Activated CD4-positive, alpha-beta memory T cell treated with anti-CD3 and anti-CD28 coated beads for 36 hours (primary cell): ENCODE results near the gene CYB5R3. TPM values are rescaled to one million over a fixed set of nuclear protein-coding genes. Genes with fewer than 3 reads are reported as not detected.
"Not testable (repeated sequence)": the region's sequence is repeated elsewhere in the genome, so short reads cannot be mapped to it uniquely, and the experiment has no call there.

ENCODE experiments used
- CTCF ChIA-PET: fragments of 350-600 bp; sonication (Branson Sonifier 250); formaldehyde crosslinking; loops from one replicate; lab custom pipeline; 2021; ENCODE audit warnings: antibody characterized with exemption, inconsistent platforms; lab: Charles Lee
- POLR2A ChIA-PET: fragments of 350-600 bp; sonication (Branson Sonifier 250); formaldehyde crosslinking; loops from one replicate; lab custom pipeline; 2021; ENCODE audit warnings: antibody characterized with exemption; lab: Charles Lee
- DNase-seq: peaks from one replicate; pipeline ENCODE4 v3.0.0-alpha.2; 2020
- H3K27ac Mint-ChIP-seq: one replicate; pipeline ENCODE4 v1.8.0; 2021; ENCODE audit warnings: mixed read lengths
- H3K27me3 Mint-ChIP-seq: one replicate; pipeline ENCODE4 v1.8.0; 2021; ENCODE audit warnings: mixed read lengths
- H3K36me3 Mint-ChIP-seq: one replicate; pipeline ENCODE4 v1.8.0; 2021; ENCODE audit warnings: mixed read lengths
- H3K4me1 Mint-ChIP-seq: one replicate; pipeline ENCODE4 v1.8.0; 2021; ENCODE audit warnings: low read depth, mixed read lengths
- H3K4me3 Mint-ChIP-seq: one replicate; pipeline ENCODE4 v1.8.0; 2021; ENCODE audit warnings: mild to moderate bottlenecking, mixed read lengths
- H3K9me3 Mint-ChIP-seq: one replicate; pipeline ENCODE4 v1.8.0; 2021; ENCODE audit warnings: mixed read lengths
- intact Hi-C: fragments of 100-400 bp; cut with micrococcal nuclease; formaldehyde crosslinking; loops from one replicate; pipeline ENCODE4 v1.15.1; 2023
- total RNA-seq, 2 experiments: library from RNA; stranded (reverse); gene quantifications; one replicate each; pipeline ENCODE4 v1.2.3, GENCODE V29; 2021

Gene CYB5R3
- total RNA-seq, 2 experiments from 2014 or later: 73.7 to 77.6 TPM

- no peak overlapping the region for H3K4me3 Mint-ChIP-seq
- no peaks in the 10 kb centered on the region for H3K4me1 Mint-ChIP-seq
- H3K9me3 Mint-ChIP-seq: no peaks in the 10 kb centered on the region
- H3K27me3 Mint-ChIP-seq: no peaks in the 10 kb centered on the region
- no peak overlapping the region for H3K27ac Mint-ChIP-seq
- POLR2A ChIA-PET: no interaction called here
- CTCF ChIA-PET: interaction anchor here (0.8 kb wide), 1 partner anchor 24 kb away, joined by 3 read pairs; no protein-coding TSS in a partner anchor
- intact Hi-C loops: no loop called here
- no peaks in the 10 kb centered on the region for H3K36me3 Mint-ChIP-seq
- DNase-seq: no peak
These were observed 37.7 kb upstream of the CYB5R3 start for GRCh38 chr22:42686756-42687491.

- no peaks in the 10 kb centered on the region for H3K27me3 Mint-ChIP-seq
- no peak overlapping the region for H3K27ac Mint-ChIP-seq
- no peak overlapping the region for H3K4me3 Mint-ChIP-seq
- H3K36me3 Mint-ChIP-seq: no peaks in the 10 kb centered on the region
- POLR2A ChIA-PET: no interaction called here
- DNase-seq: no peak
- no peaks in the 10 kb centered on the region for H3K4me1 Mint-ChIP-seq
- no peaks in the 10 kb centered on the region for H3K9me3 Mint-ChIP-seq
- CTCF ChIA-PET: no interaction called here
- intact Hi-C loops: no loop called here
These were observed 36.9 kb upstream of the CYB5R3 start for GRCh38 chr22:42685941-42686653.

GRCh38 chr22:42684462-42685195 lies 35.4 kb upstream of the CYB5R3 start:
- H3K36me3 Mint-ChIP-seq: no peaks in the 10 kb centered on the region
- DNase-seq: no peak
- H3K4me1 Mint-ChIP-seq: no peaks in the 10 kb centered on the region
- H3K27me3 Mint-ChIP-seq: no peaks in the 10 kb centered on the region
- ChIA-PET CTCF (no interaction called here), POLR2A (no interaction called here)
- no peak overlapping the region for H3K27ac Mint-ChIP-seq
- H3K4me3 Mint-ChIP-seq: no peak overlapping the region
- intact Hi-C loops: no loop called here
- H3K9me3 Mint-ChIP-seq: no peaks in the 10 kb centered on the region

- intact Hi-C loops: no loop called here
- POLR2A ChIA-PET: no interaction called here
These were observed 34.5 kb upstream of the CYB5R3 start for GRCh38 chr22:42683578-42684283.

GRCh38 chr22:42682113-42682851 lies 33.1 kb upstream of the CYB5R3 start:
- intact Hi-C loops: no loop called here
- CTCF ChIA-PET: interaction anchor here (0.6 to 1.5 kb wide), 2 partner anchors 28 to 383 kb away, joined by 3 to 4 read pairs; no protein-coding TSS in a partner anchor
- DNase-seq: no peak
- Mint-ChIP-seq H3K27me3 (no peaks in the 10 kb centered on the region), H3K4me1 (no peaks in the 10 kb centered on the region), H3K9me3 (peaks cover 12% of the 10 kb centered on the region), H3K4me3 (no peak overlapping the region), H3K36me3 (peaks cover 2% of the 10 kb centered on the region), H3K27ac (no peak overlapping the region)
- POLR2A ChIA-PET: no interaction called here

More at GRCh38 chr22:42683578-42684283, 34.5 kb upstream of the CYB5R3 start:
- CTCF ChIA-PET: interaction anchor here (0.8 to 1.5 kb wide), 2 partner anchors 15 to 29 kb away, joined by 3 read pairs; no protein-coding TSS in a partner anchor
- Mint-ChIP-seq H3K27me3 (no peaks in the 10 kb centered on the region), H3K27ac (no peak overlapping the region), H3K9me3 (peaks cover 3% of the 10 kb centered on the region), H3K4me3 (no peak overlapping the region), H3K36me3 (no peaks in the 10 kb centered on the region), H3K4me1 (no peaks in the 10 kb centered on the region)
- no peak for DNase-seq

GRCh38 chr22:42680648-42681047 lies 31.5 kb upstream of the CYB5R3 start:
- H3K9me3 Mint-ChIP-seq: peaks cover 12% of the 10 kb centered on the region
- H3K4me3 Mint-ChIP-seq: no peak overlapping the region

GRCh38 chr22:42679691-42680090 lies 30.5 kb upstream of the CYB5R3 start:
- Mint-ChIP-seq H3K9me3 (peaks cover 12% of the 10 kb centered on the region), H3K27me3 (no peaks in the 10 kb centered on the region), H3K27ac (no peak overlapping the region), H3K4me3 (no peak overlapping the region), H3K36me3 (peaks cover 2% of the 10 kb centered on the region), H3K4me1 (no peaks in the 10 kb centered on the region)
- ChIA-PET CTCF (no interaction called here), POLR2A (no interaction called here)
- DNase-seq: no peak
- intact Hi-C loops: no loop called here

More at GRCh38 chr22:42680648-42681047, 31.5 kb upstream of the CYB5R3 start:
- POLR2A ChIA-PET: no interaction called here
- intact Hi-C loops: no loop called here
- CTCF ChIA-PET: no interaction called here
- no peaks in the 10 kb centered on the region for H3K4me1 Mint-ChIP-seq
- DNase-seq: no peak
- H3K27ac Mint-ChIP-seq: no peak overlapping the region
- no peaks in the 10 kb centered on the region for H3K27me3 Mint-ChIP-seq
- H3K36me3 Mint-ChIP-seq: peaks cover 2% of the 10 kb centered on the region

- Mint-ChIP-seq H3K4me3 (no peak overlapping the region), H3K27ac (no peak overlapping the region), H3K9me3 (peaks cover 12% of the 10 kb centered on the region), H3K36me3 (peaks cover 2% of the 10 kb centered on the region), H3K4me1 (no peaks in the 10 kb centered on the region), H3K27me3 (no peaks in the 10 kb centered on the region)
- POLR2A ChIA-PET: interaction anchor here (0.6 kb wide), 1 partner anchor 125 kb away, joined by 4 read pairs; no protein-coding TSS in a partner anchor
- CTCF ChIA-PET: no interaction called here
- intact Hi-C loops: no loop called here
- DNase-seq: no peak
These were observed 29.7 kb upstream of the CYB5R3 start for GRCh38 chr22:42678894-42679293.

- H3K27ac Mint-ChIP-seq, DNase-seq, CTCF ChIA-PET, POLR2A ChIA-PET, H3K4me1 Mint-ChIP-seq, H3K4me3 Mint-ChIP-seq, H3K36me3 Mint-ChIP-seq, H3K27me3 Mint-ChIP-seq, intact Hi-C loops: not testable (repeated sequence)
- peaks cover 12% of the 10 kb centered on the region for H3K9me3 Mint-ChIP-seq
These were observed 28.7 kb upstream of the CYB5R3 start for GRCh38 chr22:42677936-42678335.

GRCh38 chr22:42676059-42676607 lies 26.9 kb upstream of the CYB5R3 start:
- POLR2A ChIA-PET: no interaction called here

GRCh38 chr22:42673898-42674401 lies 24.8 kb upstream of the CYB5R3 start:
- Mint-ChIP-seq H3K36me3 (peaks cover 2% of the 10 kb centered on the region), H3K27me3 (no peaks in the 10 kb centered on the region), H3K4me1 (peaks cover 10% of the 10 kb centered on the region), H3K9me3 (peaks cover 11% of the 10 kb centered on the region), H3K4me3 (no peak overlapping the region), H3K27ac (no peak overlapping the region)
- ChIA-PET CTCF (no interaction called here), POLR2A (no interaction called here)
- intact Hi-C loops: no loop called here
- no peak for DNase-seq

More at GRCh38 chr22:42676059-42676607, 26.9 kb upstream of the CYB5R3 start:
- Mint-ChIP-seq H3K27ac (no peak overlapping the region), H3K4me3 (no peak overlapping the region), H3K36me3 (peaks cover 2% of the 10 kb centered on the region), H3K4me1 (peaks cover 4% of the 10 kb centered on the region), H3K9me3 (peaks cover 12% of the 10 kb centered on the region), H3K27me3 (no peaks in the 10 kb centered on the region)
- CTCF ChIA-PET: interaction anchor here (1.6 kb wide), 1 partner anchor 13 kb away, joined by 4 read pairs; no protein-coding TSS in a partner anchor
- intact Hi-C loops: no loop called here
- no peak for DNase-seq
